Activated CD8-positive, alpha-beta memory T cell treated with anti-CD3 and anti-CD28 coated beads, Interleukin-2, amount 50 U/mL, for 1 hour (primary cell): ENCODE results near the gene SELENOV.
"Not testable (repeated sequence)": the region's sequence is repeated elsewhere in the genome, so short reads cannot be mapped to it uniquely, and the experiment has no call there.

Experiments
- DNase-seq: peaks from one replicate; pipeline ENCODE4 v3.0.0-alpha.2; 2020; ENCODE audit errors: extremely low read depth

The SELENOV gene, protein sequence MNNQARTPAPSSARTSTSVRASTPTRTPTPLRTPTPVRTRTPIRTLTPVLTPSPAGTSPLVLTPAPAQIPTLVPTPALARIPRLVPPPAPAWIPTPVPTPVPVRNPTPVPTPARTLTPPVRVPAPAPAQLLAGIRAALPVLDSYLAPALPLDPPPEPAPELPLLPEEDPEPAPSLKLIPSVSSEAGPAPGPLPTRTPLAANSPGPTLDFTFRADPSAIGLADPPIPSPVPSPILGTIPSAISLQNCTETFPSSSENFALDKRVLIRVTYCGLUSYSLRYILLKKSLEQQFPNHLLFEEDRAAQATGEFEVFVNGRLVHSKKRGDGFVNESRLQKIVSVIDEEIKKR

DNA sequence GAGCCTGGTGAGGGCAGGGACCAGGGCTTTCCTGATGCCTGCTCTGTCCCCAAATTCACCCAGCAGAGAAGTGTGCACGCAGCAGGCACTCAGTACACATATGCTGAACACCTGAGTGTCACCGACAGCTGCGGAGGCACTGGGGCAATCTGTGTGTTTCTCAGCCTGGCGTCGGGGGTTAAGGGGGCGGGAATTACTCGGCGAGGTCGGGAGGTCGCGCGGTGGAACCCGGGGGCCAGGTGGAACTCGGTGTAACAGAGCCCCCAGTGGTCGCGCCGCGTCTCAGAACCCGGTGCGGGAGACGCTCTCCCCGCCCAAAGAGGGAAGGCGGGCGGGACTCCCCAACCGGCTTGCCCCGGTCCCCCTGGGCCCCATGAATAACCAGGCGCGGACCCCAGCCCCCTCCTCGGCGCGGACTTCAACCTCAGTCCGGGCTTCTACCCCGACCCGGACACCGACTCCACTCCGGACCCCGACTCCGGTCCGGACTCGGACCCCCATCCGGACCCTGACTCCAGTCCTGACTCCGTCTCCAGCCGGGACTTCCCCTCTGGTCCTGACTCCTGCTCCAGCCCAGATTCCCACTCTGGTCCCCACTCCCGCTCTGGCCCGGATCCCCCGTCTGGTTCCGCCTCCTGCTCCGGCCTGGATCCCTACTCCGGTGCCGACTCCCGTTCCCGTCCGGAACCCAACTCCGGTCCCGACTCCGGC is at the start of gene SELENOV:
TSS of gene SELENOV (plus strand) at position 300 of the 711 bp plus-strand sequence. CDS start at position 374, 74 bp downstream.
- DNase-seq, result no peak

DNA sequence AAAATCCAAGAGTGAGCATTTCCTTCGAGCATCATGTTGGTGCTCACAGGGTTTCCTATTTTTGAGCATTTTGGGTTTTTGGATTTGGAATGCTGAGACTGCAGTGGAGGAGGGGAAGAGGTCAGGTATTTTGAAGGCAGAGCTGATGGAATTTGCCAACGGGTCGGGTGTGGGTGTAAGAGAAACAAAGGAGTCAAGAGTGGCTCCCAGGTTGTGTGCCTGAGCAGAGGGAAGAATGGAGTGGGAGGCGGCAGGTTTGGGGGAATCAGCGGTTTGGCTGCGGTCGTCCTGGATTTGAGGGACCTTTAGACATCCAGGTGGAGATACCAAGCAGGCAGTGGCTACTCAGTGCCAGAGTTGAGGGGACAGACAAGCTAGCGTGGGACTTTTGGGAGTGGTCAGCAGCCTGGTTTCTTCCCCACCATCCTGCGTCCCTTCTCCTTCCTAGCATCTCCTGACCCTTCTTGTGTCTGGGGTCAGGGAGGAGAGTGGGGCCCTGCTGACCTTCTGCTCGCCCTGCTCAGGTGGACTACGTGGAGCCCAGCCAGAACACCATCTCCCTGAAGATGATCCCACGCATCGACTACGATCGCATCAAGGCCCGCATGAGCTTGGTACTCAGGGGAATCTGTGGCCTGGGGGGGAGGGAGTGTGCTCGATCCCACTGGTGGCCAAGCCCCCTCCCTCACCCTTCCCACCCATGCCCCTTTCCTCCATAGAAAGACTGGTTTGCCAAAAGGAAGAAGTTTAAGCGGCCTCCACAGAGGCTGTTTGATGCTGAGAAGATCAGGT is 48.8 kb upstream of the SELENOV start:
- no peak for DNase-seq

- DNase-seq, result no peak
Observed at GRCh38 chr19:39467941-39468340, 47.0 kb upstream of the SELENOV start.

DNA sequence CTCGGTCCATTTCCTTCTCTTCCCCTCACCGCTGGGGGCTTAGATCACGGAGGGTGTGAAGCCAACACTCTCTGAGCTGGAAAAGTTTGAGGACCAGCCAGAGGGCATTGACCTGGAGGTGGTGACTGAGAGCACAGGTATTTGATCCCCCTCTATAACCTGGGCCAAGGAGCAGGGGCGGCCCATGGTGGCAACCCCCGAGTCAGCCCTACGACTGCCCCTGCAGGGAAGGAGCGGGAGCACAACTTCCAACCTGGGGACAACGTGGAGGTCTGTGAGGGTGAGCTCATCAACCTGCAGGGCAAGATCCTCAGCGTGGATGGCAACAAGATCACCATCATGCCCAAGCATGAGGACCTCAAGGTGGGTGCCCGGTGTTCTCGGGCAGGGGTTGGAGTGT is 45.9 kb upstream of the SELENOV start:
- DNase-seq, result no peak

DNA sequence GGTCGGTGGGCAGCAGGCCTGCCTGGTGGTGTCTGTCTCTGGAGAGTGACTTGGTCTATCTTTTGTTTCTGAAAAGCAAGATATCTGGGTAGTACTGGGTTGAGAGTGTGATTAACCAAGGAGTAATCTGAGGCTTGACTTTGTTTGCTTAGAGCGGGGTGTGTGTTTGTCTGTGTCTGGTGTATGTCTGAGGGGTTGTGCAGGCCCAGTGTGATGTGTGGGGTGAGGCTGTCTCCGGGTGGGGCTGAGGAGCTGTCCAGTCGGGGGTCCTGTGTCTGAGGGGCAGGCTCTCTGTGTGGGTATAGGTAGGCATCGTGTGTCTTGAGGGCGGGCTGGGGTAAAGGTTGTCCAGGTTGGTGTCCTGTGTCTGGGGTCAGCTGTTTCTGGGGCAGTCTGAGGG is 45.4 kb upstream of the SELENOV start:
- DNase-seq, result no peak

DNA sequence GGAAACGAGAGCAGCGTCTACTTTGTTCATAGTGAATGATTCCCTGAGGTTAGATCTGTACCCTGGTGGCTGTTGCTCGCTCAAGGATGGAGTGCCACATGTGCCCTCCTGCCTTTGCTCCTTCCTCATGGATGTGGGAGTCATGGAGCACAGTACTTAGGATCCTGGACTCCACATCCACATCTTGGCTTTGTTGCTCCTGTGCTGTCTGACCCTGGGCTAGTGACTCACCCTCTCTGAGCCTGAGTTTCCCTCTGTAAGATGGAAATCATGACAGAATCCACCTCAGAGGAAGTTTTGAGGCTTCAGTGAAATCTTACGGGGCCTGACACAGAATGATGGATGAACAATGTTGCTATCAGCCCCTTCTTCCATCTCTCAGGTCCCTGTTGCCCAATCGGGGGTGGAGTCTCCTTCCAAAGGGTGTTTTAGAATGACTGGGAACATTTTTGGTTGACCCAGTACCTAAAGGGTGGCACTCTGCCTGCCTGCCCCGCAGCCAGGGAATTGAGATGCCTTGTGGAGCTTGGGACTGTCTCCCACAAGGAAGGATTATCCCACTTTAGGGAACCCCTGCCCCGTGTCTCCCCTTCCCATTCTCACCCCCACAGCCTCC is 44.1 kb upstream of the SELENOV start:
- DNase-seq, result no peak

DNA sequence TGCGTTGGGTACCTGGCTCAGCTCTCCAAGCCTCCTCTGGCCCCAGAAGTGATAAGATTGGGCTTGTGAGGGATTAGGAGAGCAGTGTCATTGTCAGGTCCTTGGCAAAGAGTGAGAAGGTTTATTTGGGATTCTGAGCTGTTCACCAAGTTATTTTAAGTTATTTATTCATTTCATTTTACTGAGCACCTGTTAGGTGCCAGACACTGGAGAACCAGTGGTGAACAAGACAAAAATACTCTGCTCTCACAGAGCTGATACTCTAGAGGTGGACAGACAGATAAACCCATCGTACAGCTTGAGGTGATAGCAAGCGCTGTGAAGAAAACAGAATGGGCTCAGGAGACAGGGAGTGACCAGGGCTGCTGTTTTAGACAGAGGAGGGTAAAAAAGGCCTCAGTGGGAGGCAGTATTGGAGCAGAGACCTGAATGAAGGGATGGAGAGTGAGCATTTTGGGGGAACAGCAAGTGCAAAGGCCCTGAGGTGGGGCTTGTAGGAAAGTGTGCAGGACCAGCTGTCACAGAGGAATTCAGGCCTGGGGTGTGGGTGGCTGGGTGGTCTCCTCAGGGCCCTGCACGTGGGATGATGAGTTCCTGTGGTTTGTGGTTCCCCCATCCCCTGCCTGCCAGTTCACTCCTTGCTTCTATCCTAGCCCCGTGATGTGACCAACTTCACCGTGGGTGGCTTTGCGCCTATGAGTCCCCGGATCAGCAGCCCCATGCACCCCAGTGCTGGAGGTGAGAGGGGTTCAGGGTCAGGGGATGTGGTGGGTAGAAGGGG is 43.0 kb upstream of the SELENOV start:
- DNase-seq, result no peak

GRCh38 chr19:39472746-39473442 is 42.0 kb upstream of the SELENOV start:
- no peak for DNase-seq

GRCh38 chr19:39473443-39473960 is 41.4 kb upstream of the SELENOV start:
- no peak for DNase-seq

DNA sequence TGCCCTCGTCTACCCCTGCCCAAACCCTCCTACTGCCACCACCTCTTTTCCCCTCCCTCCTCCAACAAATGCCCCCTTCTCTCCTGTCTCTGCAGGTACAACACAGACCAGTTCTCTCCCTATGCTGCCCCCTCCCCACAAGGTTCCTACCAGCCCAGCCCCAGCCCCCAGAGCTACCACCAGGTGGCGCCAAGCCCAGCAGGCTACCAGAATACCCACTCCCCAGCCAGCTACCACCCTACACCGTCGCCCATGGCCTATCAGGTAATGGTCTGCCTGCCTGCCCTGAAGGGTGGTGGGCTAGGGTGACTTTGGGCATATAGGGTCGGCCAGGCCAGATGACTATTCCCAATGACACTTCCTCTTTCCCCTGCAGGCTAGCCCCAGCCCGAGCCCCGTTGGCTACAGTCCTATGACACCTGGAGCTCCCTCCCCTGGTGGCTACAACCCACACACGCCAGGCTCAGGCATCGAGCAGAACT is 40.8 kb upstream of the SELENOV start:
- peak; percentile 41 for DNase-seq

DNA sequence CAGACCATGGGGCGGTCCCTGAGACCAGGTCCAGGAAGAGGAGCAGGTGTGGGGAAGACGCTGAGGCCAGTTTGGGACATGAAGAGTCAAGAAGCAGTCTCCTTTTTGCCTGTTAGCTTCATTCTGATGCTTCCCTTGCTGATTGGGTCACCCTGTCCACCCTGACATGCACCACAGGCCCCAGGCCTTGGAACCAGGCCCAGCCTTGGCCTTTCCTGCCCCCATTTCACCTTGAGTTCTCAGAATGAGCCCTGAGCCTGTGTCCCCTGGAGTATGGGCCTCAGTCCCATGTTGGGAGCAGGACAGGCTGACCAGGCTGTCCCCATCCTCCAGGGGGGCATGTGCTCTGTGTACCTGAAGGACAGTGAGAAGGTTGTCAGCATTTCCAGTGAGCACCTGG is 39.2 kb upstream of the SELENOV start:
- DNase-seq, result no peak

DNA sequence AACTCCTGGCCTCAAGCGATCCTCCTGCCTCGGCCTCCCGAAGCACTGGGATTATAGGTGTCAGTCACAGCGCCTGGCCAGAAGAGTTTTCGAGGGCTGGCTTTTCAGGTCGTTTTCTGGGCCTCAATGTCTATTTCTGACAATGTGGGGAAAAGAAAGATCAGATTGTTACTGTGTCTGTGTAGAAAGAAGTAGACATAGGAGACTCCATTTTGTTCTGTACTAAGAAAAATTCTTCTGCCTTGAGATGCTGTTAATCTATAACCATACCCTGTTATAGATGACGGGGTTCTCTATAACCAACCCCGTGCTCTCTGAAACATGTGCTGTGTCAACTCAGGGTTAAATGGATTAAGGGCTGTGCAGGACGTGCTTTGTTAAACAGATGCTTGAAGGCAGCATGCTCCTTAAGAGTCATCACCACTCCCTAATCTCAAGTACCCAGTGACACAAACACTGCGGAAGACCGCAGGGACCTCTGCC is 35.6 kb upstream of the SELENOV start:
- DNase-seq, result not testable (repeated sequence)

DNA sequence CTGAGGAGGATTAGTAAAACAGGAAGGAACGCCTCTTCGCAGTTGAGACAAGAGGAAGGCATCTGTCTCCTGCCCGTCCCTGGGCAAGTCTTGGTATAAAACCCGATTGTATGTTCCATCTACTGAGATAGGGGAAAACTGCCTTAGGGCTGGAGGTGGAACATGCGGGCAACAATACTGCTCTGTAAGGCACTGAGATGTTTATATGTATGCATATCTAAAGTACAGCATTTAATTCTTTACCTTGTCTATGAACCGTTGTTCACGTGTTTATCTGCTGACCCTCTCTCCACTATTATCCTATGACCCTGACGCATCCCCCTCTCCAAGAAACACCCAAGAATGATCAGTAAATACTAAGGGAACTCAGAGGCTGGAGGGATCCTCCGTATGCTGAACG is 35.0 kb upstream of the SELENOV start:
- no peak for DNase-seq

DNA sequence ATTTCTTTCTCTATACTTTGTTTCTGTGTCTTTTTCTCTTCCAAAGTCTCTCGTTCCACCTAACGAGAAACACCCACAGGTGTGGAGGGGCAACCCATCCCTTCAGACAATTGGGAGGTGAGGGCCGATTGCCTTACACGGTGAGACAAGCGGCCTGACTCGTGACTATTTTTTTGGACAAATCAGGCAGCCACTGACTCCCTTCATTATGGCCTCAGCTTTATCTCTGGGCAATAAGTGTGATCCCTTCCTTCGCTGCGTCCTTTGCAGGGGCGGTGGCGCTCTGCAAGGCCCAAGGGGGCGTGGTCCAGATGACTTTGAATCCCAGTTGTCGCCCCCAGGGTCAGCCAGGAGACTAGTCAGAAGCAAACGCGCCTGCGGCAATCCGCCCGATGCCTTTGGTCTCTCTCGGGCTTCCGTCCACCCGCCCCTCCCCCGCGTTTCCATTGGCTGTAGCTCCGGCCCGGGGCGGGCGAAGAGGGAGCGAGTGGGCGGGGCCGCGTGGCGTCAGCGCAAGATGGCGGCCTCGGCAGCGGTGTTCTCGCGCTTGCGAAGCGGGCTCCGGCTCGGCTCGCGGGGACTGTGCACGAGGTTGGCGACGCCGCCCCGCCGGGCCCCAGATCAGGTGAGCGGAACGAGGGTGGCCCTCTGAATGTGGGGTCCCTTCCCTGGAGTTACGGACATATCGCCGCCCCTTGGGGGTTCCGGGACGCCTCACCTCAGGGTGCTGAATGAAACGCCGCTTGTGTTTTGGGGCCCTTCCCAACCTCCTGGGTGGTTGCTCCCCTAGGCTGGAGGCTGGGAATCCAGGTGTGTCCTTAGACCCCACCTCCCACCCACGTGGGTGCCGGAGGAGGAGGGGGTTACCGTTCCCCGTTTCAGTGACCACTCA is 34.4 kb upstream of the SELENOV start, which contains the start of gene TIMM50:
TSS of gene TIMM50 (plus strand) at position 502 of the 892 bp plus-strand sequence. CDS start at position 518, 16 bp downstream.
- peak; percentile 90 for DNase-seq

DNA sequence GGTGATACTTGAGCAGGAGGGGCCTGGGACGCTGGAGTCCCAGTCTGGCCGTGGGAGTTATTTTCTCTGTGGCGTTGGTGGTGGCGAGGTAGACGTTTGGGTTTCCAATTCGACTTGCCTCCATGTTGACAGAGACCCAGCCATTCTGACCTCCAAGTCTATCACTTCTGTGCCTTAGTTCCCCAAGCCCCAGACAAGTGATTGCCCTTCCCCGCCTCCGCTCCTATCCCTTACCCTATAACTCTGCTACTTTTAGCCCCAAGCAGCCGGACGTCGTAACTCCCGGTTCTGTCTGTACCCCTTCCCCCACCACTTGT is 33.8 kb upstream of the SELENOV start:
- DNase-seq, result no peak

DNA sequence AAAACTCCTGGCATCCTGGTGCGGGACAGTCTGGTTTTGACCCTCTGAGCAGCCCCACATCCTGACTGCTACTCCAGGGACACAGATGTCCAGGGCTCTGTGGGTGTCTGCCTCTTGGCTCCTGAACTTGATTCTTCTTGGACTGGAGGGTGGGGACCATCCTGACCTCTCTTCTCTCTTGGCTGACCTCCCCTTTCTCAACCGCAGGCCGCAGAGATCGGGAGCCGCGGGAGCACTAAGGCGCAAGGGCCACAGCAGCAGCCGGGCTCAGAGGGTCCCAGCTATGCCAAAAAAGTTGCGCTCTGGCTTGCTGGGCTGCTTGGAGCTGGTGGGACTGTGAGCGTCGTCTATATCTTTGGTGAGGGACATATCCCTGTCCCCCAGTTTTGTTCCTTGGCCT is 33.3 kb upstream of the SELENOV start:
- DNase-seq, result no peak

- DNase-seq, result no peak
Observed at GRCh38 chr19:39483141-39483540, 31.8 kb upstream of the SELENOV start.

- DNase-seq, result no peak
Observed at GRCh38 chr19:39489756-39490155, 25.2 kb upstream of the SELENOV start.

GRCh38 chr19:39492225-39492624 is 22.7 kb upstream of the SELENOV start:
- DNase-seq, result no peak
